GM12878 (cell line): ENCODE measurements around the gene SNAPIN. TPM values are rescaled to one million over a fixed set of nuclear protein-coding genes. Genes with fewer than 3 reads are reported as not detected.

Source experiments
- ATAC-seq: fragments of 200-7000 bp; cut with Tn5 transposase; 3 replicates; pipeline ENCODE4 v1.9.1; 2020; ENCODE audit warnings: mild to moderate bottlenecking, moderate library complexity
- BruUV-seq: library from RNA; stranded (reverse); fragments of 400-500 nt; replicated peaks from 2 replicates; lab custom pipeline; 2021; lab: Mats Ljungman, UMichigan
- CTCF ChIA-PET: fragments of 300-600 bp; sonication (Branson Sonifier 250); formaldehyde crosslinking; extraction: SDS; loops from one replicate; lab custom pipeline; 2021; ENCODE audit warnings: inconsistent platforms; lab: Yijun Ruan, JAX
- POLR2A ChIA-PET: fragments of 350-600 bp; formaldehyde crosslinking; extraction: SDS; loops from one replicate; lab custom pipeline; 2021; ENCODE audit warnings: inconsistent platforms; lab: Charles Lee
- RAD21 ChIA-PET: fragments of 300-600 bp; sonication (Branson Sonifier 250); formaldehyde crosslinking; loops from one replicate; lab custom pipeline; 2023; ENCODE audit warnings: antibody characterized with exemption; ENCODE audit not compliant: unreplicated experiment; lab: Charles Lee
- SMC1A ChIA-PET: fragments of 300-600 bp; sonication (Branson Sonifier 250); formaldehyde crosslinking; loops from one replicate; lab custom pipeline; 2023; ENCODE audit not compliant: unreplicated experiment, uncharacterized antibody; lab: Charles Lee
- DNase-seq: peaks from one replicate; pipeline ENCODE4 v3.0.0-alpha.2; 2011; ENCODE audit warnings: low read depth, low spot score
- FAIRE-seq: peaks from 3 replicates; lab custom pipeline; 2011; peaks lifted over from hg19 to GRCh38; lab: Jason Lieb, UNC
- H2AFZ ChIP-seq: 2 replicates; pipeline ENCODE4 v1.6.0; 2011; ENCODE audit warnings: low read depth, low read length, control low read depth; ENCODE audit not compliant: control insufficient read depth
- H3K27ac ChIP-seq: 2 replicates; pipeline ENCODE4 v1.5.1; 2011; ENCODE audit warnings: control low read depth; ENCODE audit not compliant: control insufficient read depth, insufficient read depth
- H3K27me3 ChIP-seq, 2 experiments: replicated peaks in 1 of 2; 2 replicates each; pipeline versions ENCODE4 v1.6.0 to v1.6.1; 2011; ENCODE audit warnings: low read length in 1 of 2; ENCODE audit not compliant: control insufficient read depth in 2 of 2, insufficient read depth in 2 of 2
- H3K36me3 ChIP-seq, 2 experiments: 2 replicates each; pipeline ENCODE4 v1.5.1; 2011; ENCODE audit warnings: low read length in 1 of 2; ENCODE audit not compliant: control insufficient read depth in 2 of 2, insufficient read depth in 2 of 2
- H3K4me1 ChIP-seq: 2 replicates; pipeline ENCODE4 v1.6.1; 2011; ENCODE audit warnings: mild to moderate bottlenecking, low read length, moderate library complexity, mixed read lengths; ENCODE audit not compliant: control insufficient read depth, insufficient read depth
- H3K4me2 ChIP-seq: 2 replicates; pipeline ENCODE4 v1.6.0; 2011; ENCODE audit warnings: control low read depth; ENCODE audit not compliant: control insufficient read depth, insufficient read depth
- H3K4me3 ChIP-seq: fragments of 200-600 bp; sonication (generic); 2 replicates; pipeline ENCODE4 v1.5.1; 2016
- H3K79me2 ChIP-seq: 2 replicates; pipeline ENCODE4 v1.6.0; 2011; ENCODE audit warnings: low read length; ENCODE audit not compliant: control insufficient read depth, insufficient read depth
- H3K9ac ChIP-seq: 2 replicates; pipeline ENCODE4 v1.8.0; 2011; ENCODE audit warnings: low read length, control low read depth, mixed read lengths; ENCODE audit not compliant: control insufficient read depth, insufficient read depth
- H3K9me3 ChIP-seq: replicated peaks from 3 replicates; pipeline ENCODE4 v1.5.1; 2011; ENCODE audit warnings: mild to moderate bottlenecking, low read length; ENCODE audit not compliant: control insufficient read depth, insufficient read depth
- H4K20me1 ChIP-seq: 2 replicates; pipeline ENCODE4 v1.6.0; 2011; ENCODE audit not compliant: control insufficient read depth, insufficient read depth
- ATF3 ChIP-seq: IDR thresholded peaks from 2 replicates; pipeline ENCODE4 v1.6.1; 2011; ENCODE audit warnings: low read depth, mild to moderate bottlenecking, low read length, moderate library complexity, borderline replicate concordance; ENCODE audit errors: extremely low read depth
- BCL3 ChIP-seq: IDR thresholded peaks from 2 replicates; pipeline ENCODE4 v1.6.1; 2011; ENCODE audit warnings: borderline replicate concordance, low read depth, mild to moderate bottlenecking, moderate library complexity, low read length; ENCODE audit not compliant: insufficient read depth, poor library complexity, severe bottlenecking
- BCLAF1 ChIP-seq: fragments of 450-650 bp; IDR thresholded peaks from 2 replicates; pipeline ENCODE4 v1.6.1; 2017; ENCODE audit warnings: antibody characterized with exemption, mild to moderate bottlenecking, moderate library complexity
- BHLHE40 ChIP-seq, 2 experiments: fragments of 450-650 bp in 1 of 2; IDR thresholded peaks; 2 replicates each; pipeline ENCODE4 v1.6.1; 2011 to 2017; ENCODE audit warnings: low read depth in 2 of 2, borderline replicate concordance in 1 of 2, improper control_type of control experiment in 1 of 2, low read length in 1 of 2, mild to moderate bottlenecking in 1 of 2
- ETV6 ChIP-seq, 2 experiments: fragments of 450-650 bp in 1 of 2; IDR thresholded peaks in 1 of 2; conservative IDR thresholded peaks in 1 of 2; 2 replicates each; pipeline ENCODE4 v1.6.1; 2014; ENCODE audit warnings: antibody characterized with exemption in 1 of 2, borderline replicate concordance in 1 of 2, low read depth in 1 of 2, mild to moderate bottlenecking in 1 of 2, moderate library complexity in 1 of 2
- HDGF ChIP-seq: fragments of 450-650 bp; IDR thresholded peaks from 2 replicates; pipeline ENCODE4 v1.6.1; 2016; ENCODE audit warnings: antibody characterized with exemption
- MTA3 ChIP-seq: IDR thresholded peaks from 2 replicates; pipeline ENCODE4 v1.6.1; 2012; ENCODE audit warnings: low read length, inconsistent platforms, borderline replicate concordance
- MXI1 ChIP-seq: fragments of 150-350 bp; IDR thresholded peaks from 2 replicates; pipeline ENCODE4 v1.6.1; 2011; ENCODE audit warnings: low read depth, mild to moderate bottlenecking, inconsistent platforms, low read length, improper control_type of control experiment
- RAD51 ChIP-seq: fragments of 450-650 bp; IDR thresholded peaks from 2 replicates; pipeline ENCODE4 v1.6.1; 2016; ENCODE audit warnings: moderate library complexity, mild to moderate bottlenecking, inconsistent platforms
- SMC3 ChIP-seq: IDR thresholded peaks from 2 replicates; pipeline ENCODE4 v1.6.1; 2011; ENCODE audit warnings: low read length, improper control_type of control experiment, borderline replicate concordance
- ZNF687 ChIP-seq: fragments of 450-650 bp; IDR thresholded peaks from 2 replicates; pipeline ENCODE4 v1.6.1; 2017; ENCODE audit warnings: mild to moderate bottlenecking, moderate library complexity
- WGBS: methylation state at CpG from one replicate; pipeline ENCODE4 v1.1.6; 2016; ENCODE audit warnings: low lambda C conversion rate; ENCODE audit not compliant: insufficient replicate concordance, insufficient coverage; ENCODE audit errors: missing lambda C conversion rate; 5-methylcytosine and 5-hydroxymethylcytosine counted together
- in situ Hi-C: fragments of 300-500 bp; cut with MboI; formaldehyde crosslinking; loops from 9 replicates; pipeline ENCODE4 v1.14.3; 2018; ENCODE audit warnings: mixed read lengths
- intact Hi-C: fragments of 100-400 bp; cut with micrococcal nuclease; formaldehyde crosslinking; loops from one replicate; pipeline ENCODE4 v1.14.2; 2022; ENCODE audit not compliant: unreplicated experiment
- polyA plus RNA-seq, 11 experiments: library from polyadenylated mRNA; depleted of rRNA in 4 of 11; unstranded in 6 of 11; stranded (reverse) in 5 of 11; fragments of >200 nt; fragmentation: Nextera tagmentation in 4 of 11; fragmentation: Illumina TruSeq in 1 of 11; extraction: Ambion mirVana in 4 of 11; extraction: Trizol in 1 of 11; gene quantifications; 1 replicate in 1 of 11; 2 replicates in 10 of 11; pipeline versions ENCODE4 v1.2.1 to v1.2.3, GENCODE V29; 2011 to 2016; ENCODE audit warnings: inconsistent platforms in 2 of 11, missing spikeins in 2 of 11, low read depth in 1 of 11
- total RNA-seq, 4 experiments: library from RNA; depleted of rRNA in 3 of 4; stranded (reverse); fragments of >200 nt in 3 of 4; fragmentation: Illumina TruSeq in 1 of 4; extraction: Trizol in 1 of 4; gene quantifications; 2 replicates each; pipeline versions ENCODE4 v1.2.1 to v1.2.3, GENCODE V29; 2013 to 2021

The SNAPIN gene
- total and polyA plus RNA-seq, 10 of the 15 experiments (the other 5 are each of a cell fraction or from before 2014, with no cell fraction given): 12.4 to 78.1 (median 38.6) TPM

- TF ChIP-seq ATF3 (no peak), MXI1 (no peak), BHLHE40 (IDR thresholded peaks at IDR 0.05; ENCODE audit: borderline replicate concordance in 1 of 2, low read depth in 2 of 2, low read length in 1 of 2) (no peak), HDGF (no peak), ETV6 (conservative IDR thresholded peaks at IDR 0.05 in 1 of 2, IDR thresholded peaks at IDR 0.05 in 1 of 2; ENCODE audit: borderline replicate concordance in 1 of 2, low read depth in 1 of 2) (no peak), ZNF687 (no peak)
Observed at GRCh38 chr1:153623101-153623500, 35.4 kb upstream of the SNAPIN start (continued).

- Histone ChIP-seq H3K27ac (no peak overlapping the region), H3K27me3 (no peaks in the 10 kb centered on the region), H3K9me3 (no peaks in the 10 kb centered on the region), H2AFZ (no peak overlapping the region), H3K79me2 (no peaks in the 10 kb centered on the region), H3K36me3 (no peaks in the 10 kb centered on the region), H3K4me1 (peaks cover 14% of the 10 kb centered on the region), H3K4me2 (no peak overlapping the region), H4K20me1 (no peaks in the 10 kb centered on the region), H3K9ac (no peak overlapping the region), H3K4me3 (no peak overlapping the region)
- DNase-seq (no peak), FAIRE-seq (no peak), ATAC-seq (no peak)
- ChIA-PET RAD21 (no interaction called here), POLR2A (interaction anchor here (0.7 kb wide), 2 partner anchors 59 to 1645 kb away, joined by 3 read pairs; partner anchors contain the start of gene S100A2), SMC1A (interaction anchor here (4.9 kb wide), 1 partner anchor 53 kb away, joined by 31 read pairs; no protein-coding TSS in a partner anchor), CTCF (interaction anchor here (1.0 to 2.2 kb wide), 3 partner anchors 9 to 114 kb away, joined by 3 to 8 read pairs (median 4); partner anchors contain the start of gene CHTOP)
- intact Hi-C loops: no loop called here
- WGBS: 70% methylated on average over 10 of the region's 10 CpGs
- in situ Hi-C loops: no loop called here
- no TSS peak for BruUV-seq
- TF ChIP-seq MTA3 (no peak), RAD51 (no peak), SMC3 (no peak), BCL3 (no peak), BCLAF1 (no peak)
Observed at GRCh38 chr1:153624965-153625611, 33.4 kb upstream of the SNAPIN start.
